ENCODE results near the gene PIGQ.

PIGQ gene

DNA sequence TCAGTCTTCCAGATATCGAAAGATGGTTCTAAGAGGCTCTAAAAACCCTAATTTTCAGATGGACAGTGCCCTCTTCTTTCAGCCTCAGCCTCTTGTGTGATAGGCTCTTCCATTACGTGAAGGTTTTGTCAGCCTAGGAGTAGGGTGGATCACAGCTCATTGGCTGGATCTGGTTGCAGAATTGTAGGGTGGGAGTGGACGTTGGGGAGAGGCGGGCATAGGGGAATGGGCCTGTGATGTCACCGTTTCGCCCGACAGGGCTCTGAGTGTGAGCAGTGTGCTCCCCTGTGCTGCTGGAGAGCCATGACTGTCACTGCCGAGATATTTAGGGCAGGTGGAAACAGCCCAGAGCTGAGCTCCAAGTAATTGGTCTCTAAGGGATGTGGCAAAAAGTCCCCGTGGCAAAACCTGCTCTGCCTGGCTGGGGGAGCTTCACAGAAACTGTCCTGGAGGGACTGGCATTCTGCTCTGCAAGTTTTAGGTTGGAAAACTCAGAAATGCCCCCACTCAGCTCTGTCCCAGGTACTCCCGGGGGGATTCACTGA is 54.8 kb downstream of the PIGQ start:
- in situ Hi-C loops (cut with MboI; ENCODE audit: low sequenced_read_pairs, unreplicated experiment) = no loop called here
- no peak for DNase-seq (ENCODE audit: low spot score)
- TF ChIP-seq, protein P1, sequence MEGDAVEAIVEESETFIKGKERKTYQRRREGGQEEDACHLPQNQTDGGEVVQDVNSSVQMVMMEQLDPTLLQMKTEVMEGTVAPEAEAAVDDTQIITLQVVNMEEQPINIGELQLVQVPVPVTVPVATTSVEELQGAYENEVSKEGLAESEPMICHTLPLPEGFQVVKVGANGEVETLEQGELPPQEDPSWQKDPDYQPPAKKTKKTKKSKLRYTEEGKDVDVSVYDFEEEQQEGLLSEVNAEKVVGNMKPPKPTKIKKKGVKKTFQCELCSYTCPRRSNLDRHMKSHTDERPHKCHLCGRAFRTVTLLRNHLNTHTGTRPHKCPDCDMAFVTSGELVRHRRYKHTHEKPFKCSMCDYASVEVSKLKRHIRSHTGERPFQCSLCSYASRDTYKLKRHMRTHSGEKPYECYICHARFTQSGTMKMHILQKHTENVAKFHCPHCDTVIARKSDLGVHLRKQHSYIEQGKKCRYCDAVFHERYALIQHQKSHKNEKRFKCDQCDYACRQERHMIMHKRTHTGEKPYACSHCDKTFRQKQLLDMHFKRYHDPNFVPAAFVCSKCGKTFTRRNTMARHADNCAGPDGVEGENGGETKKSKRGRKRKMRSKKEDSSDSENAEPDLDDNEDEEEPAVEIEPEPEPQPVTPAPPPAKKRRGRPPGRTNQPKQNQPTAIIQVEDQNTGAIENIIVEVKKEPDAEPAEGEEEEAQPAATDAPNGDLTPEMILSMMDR (IDR thresholded peaks at IDR 0.05; ENCODE audit: borderline replicate concordance, control extremely low read depth, extremely low read depth, insufficient read depth, missing control alignments) = no peak

DNA sequence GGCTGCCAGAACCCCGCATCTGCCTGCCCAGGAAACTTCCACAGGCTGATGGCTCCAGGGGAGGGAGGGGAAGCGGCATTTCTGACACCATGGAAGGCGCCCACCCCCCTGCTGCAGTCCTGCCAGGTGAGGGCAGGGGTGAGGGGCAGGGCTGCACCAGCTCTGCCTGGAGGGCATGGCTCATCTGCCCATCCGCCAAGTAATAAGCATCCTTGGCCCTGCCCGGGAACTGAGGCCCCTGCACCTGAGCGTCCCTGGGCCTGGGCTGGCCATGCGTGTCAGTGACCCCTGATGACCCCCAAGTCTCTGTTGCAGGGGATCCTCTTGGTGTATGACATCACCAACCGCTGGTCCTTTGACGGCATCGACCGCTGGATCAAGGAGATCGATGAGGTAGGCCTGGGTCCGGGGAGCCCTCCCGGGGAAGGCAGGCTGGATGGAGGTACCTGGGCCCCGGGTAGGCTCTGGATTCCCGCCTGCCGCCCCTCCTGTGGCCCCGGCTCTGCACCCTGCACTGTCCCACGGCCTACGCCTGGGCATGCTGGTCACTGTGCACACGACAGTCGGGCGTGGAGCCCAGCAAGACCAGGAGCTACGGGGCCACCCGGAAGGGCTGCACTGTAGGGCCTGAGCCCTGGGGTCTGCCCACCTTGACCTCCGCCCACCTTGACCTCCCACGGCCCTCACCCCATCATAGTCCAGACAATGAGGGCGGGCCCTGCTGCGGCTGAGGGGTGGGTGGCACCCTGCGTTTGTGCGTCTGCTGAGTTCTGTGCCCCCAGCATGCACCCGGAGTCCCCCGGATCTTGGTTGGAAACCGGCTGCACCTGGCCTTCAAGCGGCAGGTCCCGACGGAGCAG is 55.6 kb downstream of the PIGQ start:
- DNase-seq (ENCODE audit: low spot score) = no peak
- TF ChIP-seq, protein P1 (IDR thresholded peaks at IDR 0.05; ENCODE audit: borderline replicate concordance, control extremely low read depth, extremely low read depth, insufficient read depth, missing control alignments) = no peak
- in situ Hi-C loops (cut with MboI; ENCODE audit: low sequenced_read_pairs, unreplicated experiment) = no loop called here

DNA sequence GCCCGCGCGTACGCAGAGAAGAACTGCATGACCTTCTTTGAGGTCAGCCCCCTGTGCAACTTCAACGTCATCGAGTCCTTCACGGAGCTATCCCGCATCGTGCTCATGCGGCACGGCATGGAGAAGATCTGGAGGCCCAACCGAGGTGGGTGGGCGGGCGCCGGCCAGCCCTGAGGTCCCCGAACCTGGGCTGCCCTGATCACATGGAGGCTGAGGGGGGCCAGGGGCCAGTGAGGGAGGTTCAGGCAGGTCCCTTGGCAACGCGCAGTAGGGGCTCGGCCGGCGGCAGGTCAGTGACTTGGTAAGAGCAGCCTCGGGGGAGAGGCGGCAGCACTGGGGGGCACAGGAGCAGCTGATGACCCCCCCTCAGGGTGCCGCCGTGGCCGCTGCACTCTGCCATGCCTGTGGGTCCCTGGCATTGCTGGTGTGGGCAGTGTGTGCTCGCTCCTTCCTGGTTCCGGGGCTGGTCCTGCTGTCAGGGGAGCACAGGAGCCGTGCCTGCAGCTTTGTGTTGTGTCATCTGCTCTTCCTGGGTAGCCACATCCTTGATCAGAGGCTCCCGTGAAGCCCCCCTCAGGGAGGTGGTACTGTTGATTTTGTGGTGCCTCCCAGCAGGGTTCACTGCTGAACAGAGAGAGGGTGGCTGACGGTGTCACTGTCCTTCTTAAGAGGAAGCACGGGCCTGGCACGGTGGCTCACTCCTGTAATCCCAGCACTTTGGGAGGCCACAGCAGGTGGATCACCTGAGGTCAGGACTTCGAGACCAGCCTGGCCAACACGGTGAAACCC is 56.4 kb downstream of the PIGQ start:
- TF ChIP-seq, protein P1 (IDR thresholded peaks at IDR 0.05; ENCODE audit: borderline replicate concordance, control extremely low read depth, extremely low read depth, insufficient read depth, missing control alignments) = no peak
- in situ Hi-C loops (cut with MboI; ENCODE audit: low sequenced_read_pairs, unreplicated experiment) = no loop called here
- no peak for DNase-seq (ENCODE audit: low spot score)

DNA sequence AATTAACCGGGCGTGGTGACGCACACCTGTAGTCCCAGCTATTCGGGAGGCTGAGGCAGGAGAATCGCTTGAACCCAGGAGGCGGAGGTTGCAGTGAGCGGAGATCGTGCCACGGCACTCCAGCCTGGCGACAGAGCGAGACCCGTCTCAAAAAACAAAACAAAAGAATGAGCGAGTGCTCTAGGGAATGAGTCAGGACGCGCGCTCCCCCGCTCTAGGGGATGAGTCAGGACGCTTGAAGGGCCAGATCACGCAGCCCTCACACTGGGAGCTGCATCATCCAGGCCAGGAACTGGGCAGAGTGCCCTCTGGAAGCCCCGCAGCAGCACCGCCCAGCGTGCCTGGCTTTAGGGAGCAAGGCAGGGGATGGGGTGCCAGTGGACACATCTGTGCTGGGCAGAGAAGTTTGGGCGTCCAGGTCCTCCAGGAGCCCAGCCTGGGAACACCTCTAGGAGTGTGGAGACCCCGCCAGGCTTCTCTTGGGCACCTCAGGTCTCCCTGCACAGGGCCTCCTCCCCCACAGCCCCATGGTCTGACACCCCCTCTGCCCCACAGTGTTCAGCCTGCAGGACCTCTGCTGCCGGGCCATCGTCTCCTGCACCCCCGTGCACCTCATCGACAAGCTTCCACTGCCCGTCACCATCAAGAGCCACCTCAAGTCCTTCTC is 57.2 kb downstream of the PIGQ start:
- DNase-seq (ENCODE audit: low spot score) = no peak
- TF ChIP-seq, protein P1 (IDR thresholded peaks at IDR 0.05; ENCODE audit: borderline replicate concordance, control extremely low read depth, extremely low read depth, insufficient read depth, missing control alignments) = no peak
- in situ Hi-C loops (cut with MboI; ENCODE audit: low sequenced_read_pairs, unreplicated experiment) = no loop called here

DNA sequence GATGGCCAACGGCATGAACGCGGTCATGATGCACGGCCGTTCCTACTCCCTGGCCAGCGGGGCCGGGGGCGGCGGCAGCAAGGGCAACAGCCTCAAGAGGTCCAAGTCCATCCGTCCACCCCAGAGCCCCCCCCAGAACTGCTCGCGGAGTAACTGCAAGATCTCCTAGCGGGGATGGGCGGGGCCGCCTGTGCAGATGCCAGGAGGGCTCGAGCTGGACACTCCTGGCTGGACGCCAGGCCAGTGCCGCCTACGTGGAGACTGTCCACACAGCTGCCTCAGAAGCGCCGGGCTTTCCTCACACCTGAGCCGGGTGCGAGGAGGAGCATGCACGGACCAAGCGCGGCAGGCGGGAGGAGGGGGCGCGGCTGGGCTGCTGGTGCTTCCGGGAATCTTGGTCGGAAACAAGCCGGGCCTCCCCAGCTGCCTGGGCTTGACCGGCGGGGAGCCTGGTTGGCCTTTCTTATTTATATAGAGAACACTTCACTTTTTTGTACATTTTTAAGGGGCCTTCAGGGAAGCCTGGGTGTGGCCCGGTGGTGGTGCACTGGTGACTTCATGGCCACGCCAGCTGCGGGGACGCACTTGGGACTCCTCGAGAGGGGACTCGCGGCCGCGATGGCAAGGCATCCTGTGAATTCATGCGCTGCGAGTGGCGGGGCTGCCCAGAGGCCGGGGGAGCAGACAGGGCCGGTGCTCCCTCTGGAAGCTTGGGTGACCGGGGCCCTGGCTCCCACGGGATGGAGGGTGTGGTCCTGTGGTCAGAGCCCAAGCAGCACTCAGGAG is 57.9 kb downstream of the PIGQ start:
- no peak for DNase-seq (ENCODE audit: low spot score)
- in situ Hi-C loops (cut with MboI; ENCODE audit: low sequenced_read_pairs, unreplicated experiment) = no loop called here
- TF ChIP-seq, protein P1 (IDR thresholded peaks at IDR 0.05; ENCODE audit: borderline replicate concordance, control extremely low read depth, extremely low read depth, insufficient read depth, missing control alignments) = no peak
